VCaP (cell line): ENCODE results near the gene SEL1L.

ENCODE experiments used
- H3K27ac ChIP-seq: fragments of 450-650 bp; 2 replicates; pipeline ENCODE4 v1.5.1; 2017
- CTCF ChIP-seq: fragments of 450-650 bp; conservative IDR thresholded peaks from 2 replicates; pipeline ENCODE4 v1.5.1; 2017; ENCODE audit warnings: mild to moderate bottlenecking, moderate library complexity

SEL1L gene

GRCh38 chr14:81449576-81449975, 84.1 kb downstream of the SEL1L start:
- peak overlapping the region; percentile 55 for H3K27ac ChIP-seq

GRCh38 chr14:81449114-81449513, 84.5 kb downstream of the SEL1L start:
- H3K27ac ChIP-seq: peak overlapping the region; percentile 55
- no peak for TF ChIP-seq CTCF

More at GRCh38 chr14:81449576-81449975, 84.1 kb downstream of the SEL1L start:
- TF ChIP-seq CTCF: no peak

- no peak for TF ChIP-seq CTCF
- no peak overlapping the region for H3K27ac ChIP-seq
These were observed 86.5 kb downstream of the SEL1L start for GRCh38 chr14:81447021-81447764.

- TF ChIP-seq CTCF: no peak
- no peak overlapping the region for H3K27ac ChIP-seq
These were observed 87.2 kb downstream of the SEL1L start for GRCh38 chr14:81446279-81447007.

- no peak overlapping the region for H3K27ac ChIP-seq
- no peak for TF ChIP-seq CTCF
These were observed 92.0 kb downstream of the SEL1L start for GRCh38 chr14:81441626-81442134.

GRCh38 chr14:81440041-81440440, 93.6 kb downstream of the SEL1L start:
- H3K27ac ChIP-seq: no peak overlapping the region
- no peak for TF ChIP-seq CTCF

GRCh38 chr14:81437244-81437643, 96.4 kb downstream of the SEL1L start:
- H3K27ac ChIP-seq: no peak overlapping the region
- no peak for TF ChIP-seq CTCF
